H1 (cell line): ENCODE results near the gene OR4M1. TPM values are rescaled to one million over a fixed set of nuclear protein-coding genes. Genes with fewer than 3 reads are reported as not detected.

Source experiments
- RNF2 ChIP-seq: fragments of 200-900, 300-1000 bp; sonication (generic); IDR thresholded peaks from 2 replicates; pipeline ENCODE4 v1.7.1; 2016; ENCODE audit warnings: borderline replicate concordance, low read depth, mild to moderate bottlenecking, antibody characterized with exemption, low read length; ENCODE audit not compliant: poor library complexity, severe bottlenecking; ENCODE audit errors: missing control alignments
- polyA plus RNA-seq, 7 experiments: library from polyadenylated mRNA; depleted of rRNA in 3 of 7; stranded (reverse) in 5 of 7; unstranded in 2 of 7; fragments of >200 nt in 5 of 7; fragments of 200-250 nt in 2 of 7; gene quantifications; 1 replicate in 5 of 7; 2 replicates in 1 of 7; 4 replicates in 1 of 7; pipeline versions ENCODE4 v1.2.1 to v1.2.3, GENCODE V29; 2011 to 2013; ENCODE audit warnings: missing spikeins in 2 of 7, mixed read lengths in 2 of 7
- total RNA-seq: library from RNA; stranded (reverse); fragmentation: NEBNext Ultra II Directional; extraction: Animal tissue kit (Norgen Biotek cat#: 25700); gene quantifications from 2 replicates; pipeline ENCODE4 v1.2.1, GENCODE V29; 2021

The OR4M1 gene
- total and polyA plus RNA-seq, 2 of the 8 experiments (the other 6 are each of a cell fraction or from before 2014, with no cell fraction given): not detected

- no peak for TF ChIP-seq RNF2
- TF ChIP-seq, all 59 proteins: peak for 0
Observed at GRCh38 chr14:19823178-19823577, 49.9 kb downstream of the OR4M1 start (continued).
